Thyroid gland (tissue), 4 donors: Measurements from ENCODE around the gene AIP. TPM values are rescaled to one million over a fixed set of nuclear protein-coding genes. Genes with fewer than 3 reads are reported as not detected.

Source experiments
- DNase-seq, 2 donors: peaks; one replicate each; pipeline ENCODE4 v3.0.0-alpha.2; 2019
- H3K27ac ChIP-seq, 3 donors: fragments of 200-600 bp; sonication (generic); 1 replicate in 2 of 3; 2 replicates in 1 of 3; pipeline ENCODE4 v1.5.1; 2016 to 2019; ENCODE audit warnings: mild to moderate bottlenecking in 1 of 3, moderate library complexity in 1 of 3
- H3K27me3 ChIP-seq: fragments of 200-600 bp; sonication (generic); one replicate; pipeline ENCODE4 v1.5.1; 2019
- H3K36me3 ChIP-seq, 2 donors: fragments of 200-600 bp; sonication (generic); one replicate each; pipeline ENCODE4 v1.5.1; 2016 to 2019
- H3K4me1 ChIP-seq, 2 donors: fragments of 200-600 bp; sonication (generic); one replicate each; pipeline ENCODE4 v1.5.1; 2017 to 2019
- H3K4me3 ChIP-seq, 3 donors: fragments of 200-600 bp; sonication (generic); replicated peaks in 1 of 3; 1 replicate in 2 of 3; 2 replicates in 1 of 3; pipeline ENCODE4 v1.5.1; 2016; ENCODE audit warnings: mild to moderate bottlenecking in 1 of 3
- H3K9me3 ChIP-seq: fragments of 200-600 bp; sonication (generic); one replicate; pipeline ENCODE4 v1.5.1; 2017
- POLR2A ChIP-seq, 2 donors: fragments of 450-650 bp; IDR thresholded peaks; one replicate each; pipeline ENCODE4 v1.6.1; 2017; ENCODE audit warnings: antibody characterized with exemption in 2 of 2, mild to moderate bottlenecking in 2 of 2, moderate library complexity in 1 of 2
- WGBS, 2 donors: methylation state at CpG; one replicate each; pipeline ENCODE4 v1.1.5; 2017; 5-methylcytosine and 5-hydroxymethylcytosine counted together
- intact Hi-C: fragments of 100-400 bp; cut with DNase I; formaldehyde crosslinking; loops from one replicate; pipeline ENCODE4 v1.15.1; 2023
- total RNA-seq, 4 donors: library from RNA; depleted of rRNA; stranded (reverse); fragments of >200 nt; gene quantifications; one replicate each; pipeline ENCODE4 v1.2.3, GENCODE V29; 2016
- TF ChIP-seq, protein P1 (sequence below), 6 experiments: fragments of 200-600 bp in 3 of 6; fragments of 450-650 bp in 3 of 6; sonication (generic) in 3 of 6; IDR thresholded peaks; one replicate each; pipeline ENCODE4 v1.5.1; 2016 to 2019; ENCODE audit warnings: antibody characterized with exemption in 6 of 6, mild to moderate bottlenecking in 2 of 6, inconsistent platforms in 1 of 6, moderate library complexity in 1 of 6

Gene AIP
- total RNA-seq, 4 donors from 2014 or later: 58.2 to 100 (median 83.2) TPM

DNA sequence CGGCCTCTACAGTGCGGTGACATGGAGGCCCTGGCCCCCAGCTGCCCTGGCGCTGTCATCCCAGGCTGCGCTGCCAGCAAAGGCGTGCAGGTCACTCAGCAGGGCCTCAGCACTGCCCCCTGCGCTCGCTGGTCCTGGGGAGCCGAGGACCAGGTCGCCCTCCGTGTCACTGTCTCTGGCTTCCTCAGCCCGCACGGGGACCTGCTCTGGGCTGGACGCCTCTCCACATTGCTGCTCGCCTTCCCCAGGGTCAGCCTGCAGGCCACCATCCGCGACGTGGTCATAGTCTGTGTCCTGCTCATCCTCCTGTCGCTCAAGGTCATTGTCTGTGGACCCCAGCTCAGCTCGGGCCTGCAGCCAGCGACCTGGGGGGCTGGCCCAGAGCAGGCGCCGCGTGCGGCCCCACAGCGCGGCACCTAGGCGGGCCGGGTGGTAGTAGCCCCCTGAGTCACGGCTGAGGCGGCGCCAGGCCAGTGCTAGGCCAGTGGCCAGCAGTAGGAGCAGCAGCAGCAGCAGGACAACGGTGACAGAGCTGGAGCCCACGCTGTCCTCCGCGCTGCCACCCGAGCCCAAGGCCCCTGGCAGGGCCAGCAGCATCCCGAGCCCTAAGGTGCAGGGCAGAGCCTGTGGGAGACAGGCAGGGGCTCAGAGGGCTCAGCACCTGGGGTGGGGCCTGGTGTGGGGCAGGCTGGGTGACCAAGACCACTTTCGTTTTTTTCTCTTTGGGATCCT, 46.9 kb upstream of the AIP start:
- Histone ChIP-seq H3K27me3 (no peaks in the 10 kb centered on the region), H3K27ac (no peak overlapping the region), H3K4me3 (no peak overlapping the region), H3K9me3 (no peaks in the 10 kb centered on the region), H3K4me1 (peaks cover 5 to 22% of the 10 kb centered on the region in 2 donors), H3K36me3 (peaks cover 40 to 46% of the 10 kb centered on the region in 2 donors)
- WGBS, 2 donors: 87 to 95% methylated on average over 14 of the region's 38 CpGs
- TF ChIP-seq, protein P1, sequence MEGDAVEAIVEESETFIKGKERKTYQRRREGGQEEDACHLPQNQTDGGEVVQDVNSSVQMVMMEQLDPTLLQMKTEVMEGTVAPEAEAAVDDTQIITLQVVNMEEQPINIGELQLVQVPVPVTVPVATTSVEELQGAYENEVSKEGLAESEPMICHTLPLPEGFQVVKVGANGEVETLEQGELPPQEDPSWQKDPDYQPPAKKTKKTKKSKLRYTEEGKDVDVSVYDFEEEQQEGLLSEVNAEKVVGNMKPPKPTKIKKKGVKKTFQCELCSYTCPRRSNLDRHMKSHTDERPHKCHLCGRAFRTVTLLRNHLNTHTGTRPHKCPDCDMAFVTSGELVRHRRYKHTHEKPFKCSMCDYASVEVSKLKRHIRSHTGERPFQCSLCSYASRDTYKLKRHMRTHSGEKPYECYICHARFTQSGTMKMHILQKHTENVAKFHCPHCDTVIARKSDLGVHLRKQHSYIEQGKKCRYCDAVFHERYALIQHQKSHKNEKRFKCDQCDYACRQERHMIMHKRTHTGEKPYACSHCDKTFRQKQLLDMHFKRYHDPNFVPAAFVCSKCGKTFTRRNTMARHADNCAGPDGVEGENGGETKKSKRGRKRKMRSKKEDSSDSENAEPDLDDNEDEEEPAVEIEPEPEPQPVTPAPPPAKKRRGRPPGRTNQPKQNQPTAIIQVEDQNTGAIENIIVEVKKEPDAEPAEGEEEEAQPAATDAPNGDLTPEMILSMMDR (IDR thresholded peaks at IDR 0.05): no peak
- TF ChIP-seq POLR2A (IDR thresholded peaks at IDR 0.05): no peak
- no peak for DNase-seq
- intact Hi-C loops: no loop called here

DNA sequence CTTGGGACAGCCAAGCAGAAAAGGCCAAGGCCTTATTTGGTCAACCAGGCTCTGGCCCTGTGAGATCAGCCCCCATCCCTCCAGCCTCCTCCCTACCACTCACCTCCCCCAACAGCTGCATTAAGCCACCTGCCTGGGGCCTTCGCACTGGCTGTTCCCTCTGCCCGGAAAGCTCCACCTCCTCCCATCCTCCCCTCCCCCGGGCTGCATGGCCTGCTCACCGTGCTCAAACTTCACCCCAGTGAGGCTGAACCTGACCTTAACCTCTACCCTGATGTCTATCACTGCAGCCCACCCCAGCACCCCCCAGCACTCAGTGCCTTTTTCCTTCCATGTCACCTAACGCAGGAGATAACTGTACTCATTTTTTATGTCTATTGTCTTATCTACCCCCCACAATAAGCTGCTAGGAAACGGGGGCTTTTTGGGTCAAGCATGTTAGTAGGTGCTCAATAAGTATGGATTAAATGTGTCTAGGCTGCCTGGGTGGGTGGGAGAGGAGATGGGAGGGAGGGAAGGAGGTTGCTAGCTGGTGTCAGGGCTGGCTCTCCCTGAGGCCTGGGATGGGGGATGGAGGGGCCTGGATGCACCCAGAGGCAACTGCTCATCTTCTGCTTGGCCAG, 46.3 kb upstream of the AIP start:
- Histone ChIP-seq H3K9me3 (no peaks in the 10 kb centered on the region), H3K27me3 (no peaks in the 10 kb centered on the region), H3K27ac (no peak overlapping the region), H3K4me1 (peaks cover 5 to 24% of the 10 kb centered on the region in 2 donors), H3K36me3 (peaks cover 42 to 43% of the 10 kb centered on the region in 2 donors), H3K4me3 (no peak overlapping the region)
- 65 to 72% methylated on average over 6 of the region's 6 CpGs for WGBS, 2 donors
- intact Hi-C loops: no loop called here
- DNase-seq: no peak
- TF ChIP-seq, protein P1 (IDR thresholded peaks at IDR 0.05): no peak
- no peak for TF ChIP-seq POLR2A (IDR thresholded peaks at IDR 0.05)

DNA sequence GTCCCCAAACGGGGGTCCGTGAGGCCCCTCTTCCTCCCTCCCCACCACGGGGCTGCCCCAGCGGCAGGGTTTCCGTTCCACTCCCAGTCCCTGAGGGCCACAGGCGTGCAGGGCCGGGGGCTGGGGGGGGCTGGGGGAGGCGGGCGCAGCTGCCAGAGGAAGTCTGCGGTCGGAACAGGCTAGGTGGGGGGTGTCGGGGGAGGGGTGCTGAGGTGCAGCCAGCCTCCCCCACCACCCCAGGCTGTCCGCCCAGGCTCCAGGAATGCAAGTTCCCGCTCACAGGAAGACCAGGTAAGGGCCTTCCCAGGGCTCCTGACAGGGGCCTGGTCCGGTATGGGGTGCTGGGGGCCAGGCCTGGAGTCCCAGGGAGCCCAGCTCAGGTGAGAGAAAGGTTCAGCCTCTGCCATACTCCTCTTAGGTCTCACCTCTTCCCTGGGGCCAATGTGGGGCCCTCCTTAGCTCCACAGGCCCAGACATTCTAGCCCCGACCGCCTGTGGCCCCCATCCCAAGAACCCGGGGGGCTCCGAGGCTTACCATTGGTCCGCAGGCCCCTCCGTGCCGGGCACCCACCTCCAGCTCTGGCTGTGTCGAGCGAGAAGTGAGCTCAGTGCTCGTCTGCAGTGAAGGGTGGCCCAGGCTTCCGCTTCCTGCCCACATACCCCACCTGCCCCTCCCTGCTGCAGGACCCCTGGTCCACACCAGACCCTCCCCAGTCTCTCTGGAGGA, 45.6 kb upstream of the AIP start, which contains the start of gene PTPRCAP:
PTPRCAP (minus strand) TSS at position 601 of the 727 bp plus-strand sequence; CDS start at position 538, 63 bp downstream.
- Histone ChIP-seq H3K9me3 (no peaks in the 10 kb centered on the region), H3K27ac (no peak within 1 kb of the TSS), H3K36me3 (peaks cover 39 to 43% of the 10 kb centered on the region in 2 donors), H3K4me1 (peaks cover 5 to 25% of the 10 kb centered on the region in 2 donors), H3K4me3 (no peak within 1 kb of the TSS), H3K27me3 (no peaks in the 10 kb centered on the region)
- intact Hi-C loops: no loop called here
- 89 to 100% methylated on average over 3 to 15 of the region's 26 CpGs for WGBS, 2 donors
- no peak for TF ChIP-seq POLR2A (IDR thresholded peaks at IDR 0.05)
- TF ChIP-seq, protein P1 (IDR thresholded peaks at IDR 0.05): no peak
- no peak for DNase-seq

DNA sequence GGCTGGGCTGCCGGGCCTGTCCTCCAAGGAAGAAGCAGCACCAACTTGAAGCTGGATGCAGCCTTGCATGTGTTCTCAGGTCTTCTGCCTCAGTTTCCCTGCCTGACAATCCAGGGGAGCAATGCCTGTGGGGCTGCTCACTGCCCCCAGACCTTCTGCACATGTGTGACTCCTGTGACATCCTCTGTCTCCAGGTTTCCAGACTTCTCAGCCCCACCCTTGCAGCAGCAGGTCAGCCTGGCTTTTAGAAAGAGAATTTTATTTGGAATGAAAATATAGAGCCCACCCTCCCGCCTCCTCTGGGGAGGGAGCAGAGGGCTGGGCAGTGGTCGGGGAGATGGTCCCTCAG, 45.0 kb upstream of the AIP start:
- H3K4me3 ChIP-seq: no peak overlapping the region
- no peaks in the 10 kb centered on the region for H3K27me3 ChIP-seq
- 73 to 83% methylated on average over 3 of the region's 3 CpGs for WGBS, 2 donors
- DNase-seq: no peak
- no peak for TF ChIP-seq POLR2A (IDR thresholded peaks at IDR 0.05)
- peaks cover 33 to 38% of the 10 kb centered on the region in 2 donors for H3K36me3 ChIP-seq
- intact Hi-C loops: no loop called here
- H3K27ac ChIP-seq: no peak overlapping the region
- no peaks in the 10 kb centered on the region for H3K9me3 ChIP-seq
- peaks cover 5 to 31% of the 10 kb centered on the region in 2 donors for H3K4me1 ChIP-seq

DNA sequence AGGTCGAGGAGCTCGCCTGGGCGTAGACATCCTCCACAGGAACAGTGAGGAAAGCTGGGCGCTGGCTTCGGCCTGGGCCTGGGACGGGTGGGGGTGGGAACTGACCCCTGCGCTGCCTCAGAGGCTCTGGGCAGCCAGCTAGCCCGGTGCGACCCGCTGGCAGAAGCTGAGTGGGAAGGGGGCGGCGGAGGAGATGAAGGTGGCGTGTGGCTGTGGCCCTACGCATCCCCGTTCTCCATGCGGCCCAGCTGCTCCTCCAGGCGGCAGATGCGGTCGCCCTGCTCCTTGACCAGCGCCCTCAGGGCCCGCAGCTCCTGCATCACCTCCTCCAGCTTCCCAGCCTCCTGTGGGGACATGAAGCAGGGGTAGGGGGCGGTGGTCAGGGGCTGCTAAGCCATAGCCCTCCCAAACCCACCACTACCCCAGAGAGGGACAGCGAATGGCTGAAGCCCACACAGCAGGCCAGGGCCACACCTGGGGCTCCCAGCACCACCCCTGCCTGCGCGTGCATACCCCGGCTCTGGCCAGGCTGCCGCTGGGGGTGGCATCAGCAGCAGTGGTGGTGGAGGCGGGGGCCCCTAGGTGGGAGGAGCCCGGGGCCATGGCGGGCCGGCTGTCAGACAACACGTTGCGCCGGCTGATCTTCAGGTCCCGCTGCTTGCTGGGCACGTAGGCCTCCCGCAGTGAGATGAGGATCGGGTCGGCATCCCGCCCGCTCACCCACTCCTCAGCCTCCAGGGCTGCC, 44.5 kb upstream of the AIP start:
- TF ChIP-seq, protein P1 (IDR thresholded peaks at IDR 0.05): no peak
- TF ChIP-seq POLR2A (IDR thresholded peaks at IDR 0.05): no peak
- WGBS, 2 donors: 74 to 90% methylated on average over 14 to 22 of the region's 41 CpGs
- peaks cover 5 to 31% of the 10 kb centered on the region in 2 donors for H3K4me1 ChIP-seq
- H3K9me3 ChIP-seq: no peaks in the 10 kb centered on the region
- intact Hi-C loops: no loop called here
- H3K36me3 ChIP-seq: peaks cover 28 to 33% of the 10 kb centered on the region in 2 donors
- DNase-seq: no peak
- no peak overlapping the region for H3K27ac ChIP-seq
- H3K27me3 ChIP-seq: no peaks in the 10 kb centered on the region
- no peak overlapping the region for H3K4me3 ChIP-seq
